Measurements from ENCODE around the gene TCERG1L.

Gene TCERG1L

DNA sequence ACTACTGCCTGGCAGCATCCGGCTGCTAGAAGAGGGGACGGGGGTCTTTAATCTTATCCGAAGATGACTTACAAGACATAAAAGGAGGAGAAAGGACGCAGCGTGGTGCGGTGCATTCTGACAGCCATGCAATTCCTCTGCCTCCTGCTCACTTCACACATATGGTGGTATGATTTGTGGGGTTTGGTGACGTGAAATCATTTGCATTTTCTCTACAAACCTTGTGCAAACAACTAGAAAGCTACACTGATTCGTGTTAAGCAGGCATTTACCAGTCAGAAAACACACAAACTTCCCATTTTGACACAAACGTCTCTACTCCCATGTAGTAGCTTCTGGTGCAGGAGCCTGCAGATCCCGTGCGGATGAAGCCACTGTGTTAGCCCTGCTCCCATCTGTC is 6.8 kb upstream of the TCERG1L start:
- no peak overlapping the region for H3K27ac ChIP-seq

DNA sequence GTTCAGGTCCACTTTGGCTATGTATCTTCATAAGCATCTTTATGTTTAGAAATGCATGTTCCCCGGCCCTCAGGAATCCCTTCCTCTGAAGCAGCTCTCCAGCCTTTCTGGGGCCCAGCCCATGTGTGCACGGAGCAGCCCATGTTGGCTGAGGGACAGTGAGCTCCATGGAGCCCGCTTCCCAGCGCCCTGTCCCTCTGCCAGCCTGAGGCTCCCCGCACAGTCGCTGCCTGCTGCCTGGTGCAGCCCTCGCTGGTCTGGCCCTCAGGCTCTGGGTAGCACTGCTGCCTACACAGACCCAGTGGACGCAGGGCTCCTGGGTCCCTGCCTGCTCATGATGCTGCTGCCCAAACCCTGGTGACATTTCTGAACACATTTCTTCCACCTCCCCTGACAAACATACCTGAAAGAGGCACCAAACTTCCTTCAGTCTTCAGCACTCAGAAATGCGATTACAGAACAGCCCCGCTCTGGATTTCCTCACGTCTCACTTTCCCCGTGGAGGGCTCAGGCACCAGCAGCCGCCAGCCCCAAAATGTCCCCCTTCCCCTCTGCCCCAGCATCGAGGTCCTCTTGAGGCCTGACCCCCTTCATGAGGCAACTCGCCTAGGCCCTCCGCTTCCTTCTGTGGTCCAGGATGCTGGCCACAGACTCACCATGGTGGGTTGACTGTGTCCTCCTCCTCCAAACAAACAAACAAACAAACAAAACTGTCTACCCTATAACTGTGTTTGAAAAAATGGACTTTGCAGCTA is 5.0 kb upstream of the TCERG1L start:
- Histone ChIP-seq H3K27ac (no peak overlapping the region), H3K4me3 (no peak overlapping the region)

More for the DNA sequence above, 6.8 kb upstream of the TCERG1L start:
- no peak overlapping the region for H3K4me3 ChIP-seq

DNA sequence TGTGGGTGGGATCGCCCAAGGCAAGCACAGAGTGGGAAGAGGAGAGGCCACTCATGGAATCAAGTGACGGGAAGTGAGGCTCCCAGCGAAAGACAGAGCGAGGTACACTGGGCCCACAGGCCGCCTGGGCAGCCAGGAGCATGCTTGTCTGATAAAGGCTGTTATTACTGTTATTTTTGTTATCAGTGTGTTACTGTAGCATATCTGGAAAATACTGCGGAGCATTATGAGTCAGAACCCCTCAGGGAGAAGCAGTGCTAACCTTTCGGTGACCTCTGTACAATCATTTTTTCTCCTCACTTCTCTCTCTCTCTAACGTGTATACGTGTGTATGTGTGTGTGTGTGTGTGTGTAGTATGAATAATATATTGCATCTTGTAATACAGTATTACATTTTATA is 3.8 kb upstream of the TCERG1L start:
- no peak overlapping the region for H3K27ac ChIP-seq
- no peak overlapping the region for H3K4me3 ChIP-seq

DNA sequence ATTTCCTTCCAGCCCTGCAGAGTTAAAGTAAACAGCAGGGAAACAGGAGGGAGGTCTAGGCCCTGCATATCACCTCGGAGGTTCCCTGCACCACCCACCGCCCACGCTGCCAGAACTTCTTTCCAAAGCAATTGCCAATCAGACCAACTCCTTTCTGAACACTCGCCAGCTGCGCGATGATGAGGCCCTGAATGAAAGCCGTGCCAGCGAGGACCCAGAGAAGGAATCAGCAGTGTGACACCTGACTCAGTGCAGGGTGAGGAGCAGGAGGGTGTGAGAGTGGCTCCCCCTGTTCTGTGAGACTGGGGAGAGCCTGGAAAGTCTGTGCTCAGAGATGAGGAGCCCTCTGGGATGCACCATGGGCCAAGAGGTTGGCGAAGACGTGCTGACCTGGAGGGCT is 3.3 kb upstream of the TCERG1L start:
- no peak overlapping the region for H3K27ac ChIP-seq
- H3K4me3 ChIP-seq, result no peak overlapping the region

DNA sequence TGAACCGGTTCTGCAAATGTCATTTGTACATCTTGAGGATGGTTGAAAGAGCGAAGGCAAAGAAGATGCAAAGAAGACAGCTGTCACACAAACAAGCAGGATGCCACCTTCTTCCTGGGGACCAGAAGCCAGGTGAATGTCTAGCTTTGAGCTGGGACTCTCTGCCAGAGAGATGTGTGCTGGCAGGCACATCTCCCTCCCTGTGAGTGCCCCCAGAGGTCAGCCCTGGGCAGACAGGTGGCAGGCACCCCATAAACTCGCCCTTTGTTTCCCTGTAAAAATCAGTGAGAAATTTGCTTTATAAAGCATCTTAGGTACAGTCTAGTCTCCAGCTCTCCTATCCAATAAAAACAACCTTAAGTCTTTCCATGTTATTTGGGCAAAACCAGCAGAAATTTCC is 2.6 kb upstream of the TCERG1L start:
- H3K27ac ChIP-seq, result no peak overlapping the region
- H3K4me3 ChIP-seq, result no peak overlapping the region

DNA sequence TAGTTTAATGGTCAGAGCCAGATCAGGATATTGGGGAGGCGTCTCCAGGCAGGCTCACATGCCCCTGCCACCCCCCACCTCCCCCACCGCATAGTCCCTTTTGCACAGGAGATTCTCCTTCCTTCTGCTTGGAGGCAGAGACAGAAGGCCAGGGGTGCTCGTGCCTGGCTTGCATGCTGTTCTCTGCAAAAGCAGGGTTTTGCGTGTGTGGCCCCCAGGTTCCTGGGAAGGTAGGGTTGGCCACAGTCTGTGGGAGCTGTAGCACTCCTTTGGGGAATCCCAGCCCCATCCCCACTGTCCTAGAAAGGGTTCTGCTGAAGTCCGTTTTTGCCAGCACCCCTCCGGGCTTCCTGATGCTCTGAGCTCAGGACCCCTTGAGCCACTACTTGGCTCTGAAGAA is 1.9 kb upstream of the TCERG1L start:
- H3K27ac ChIP-seq, result no peak overlapping the region
- no peak overlapping the region for H3K4me3 ChIP-seq

DNA sequence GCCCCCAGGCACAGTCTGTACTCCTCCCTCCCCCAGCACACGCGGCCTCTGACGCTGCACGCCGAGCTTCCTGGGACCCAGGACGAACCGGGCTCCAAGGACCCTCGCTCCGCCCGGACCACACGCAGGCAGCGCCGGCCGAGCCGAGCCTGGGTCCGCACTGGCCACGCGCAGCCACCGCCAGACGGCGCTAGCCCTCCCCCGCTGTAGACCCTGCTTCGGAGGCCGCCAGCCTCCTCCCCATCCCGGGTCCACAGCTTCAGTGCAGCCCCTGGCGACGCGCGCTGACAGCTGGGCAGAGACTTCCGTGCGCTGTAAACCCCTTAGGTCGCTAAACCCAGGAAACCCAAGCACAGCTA is 936 bp upstream of the TCERG1L start:
- H3K27ac ChIP-seq, result peak overlapping the region in 1 of 21 experiments; percentile 30

DNA sequence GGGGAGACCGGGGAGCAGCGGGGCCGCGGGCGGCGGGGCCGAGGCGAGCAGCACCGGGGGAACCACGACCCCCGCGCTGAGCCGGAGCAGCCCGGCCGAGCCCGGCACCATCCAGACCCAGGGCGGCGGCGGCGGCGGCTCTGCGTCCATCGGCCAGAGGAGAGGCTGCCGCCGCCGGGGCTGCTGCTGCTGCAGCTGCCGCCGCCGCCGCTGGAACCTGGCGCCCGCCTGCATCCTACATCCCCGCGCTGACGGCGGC is 190 bp downstream of the TCERG1L start:
- Histone ChIP-seq H3K4me3 (peak overlapping the region in 4 of 7 experiments; percentile 4 to 38 (median 35)), H3K27ac (no peak overlapping the region)

More for the DNA sequence above, 936 bp upstream of the TCERG1L start:
- H3K4me3 ChIP-seq, result peak overlapping the region in 5 of 7 experiments; percentile 9 to 38 (median 34)

DNA sequence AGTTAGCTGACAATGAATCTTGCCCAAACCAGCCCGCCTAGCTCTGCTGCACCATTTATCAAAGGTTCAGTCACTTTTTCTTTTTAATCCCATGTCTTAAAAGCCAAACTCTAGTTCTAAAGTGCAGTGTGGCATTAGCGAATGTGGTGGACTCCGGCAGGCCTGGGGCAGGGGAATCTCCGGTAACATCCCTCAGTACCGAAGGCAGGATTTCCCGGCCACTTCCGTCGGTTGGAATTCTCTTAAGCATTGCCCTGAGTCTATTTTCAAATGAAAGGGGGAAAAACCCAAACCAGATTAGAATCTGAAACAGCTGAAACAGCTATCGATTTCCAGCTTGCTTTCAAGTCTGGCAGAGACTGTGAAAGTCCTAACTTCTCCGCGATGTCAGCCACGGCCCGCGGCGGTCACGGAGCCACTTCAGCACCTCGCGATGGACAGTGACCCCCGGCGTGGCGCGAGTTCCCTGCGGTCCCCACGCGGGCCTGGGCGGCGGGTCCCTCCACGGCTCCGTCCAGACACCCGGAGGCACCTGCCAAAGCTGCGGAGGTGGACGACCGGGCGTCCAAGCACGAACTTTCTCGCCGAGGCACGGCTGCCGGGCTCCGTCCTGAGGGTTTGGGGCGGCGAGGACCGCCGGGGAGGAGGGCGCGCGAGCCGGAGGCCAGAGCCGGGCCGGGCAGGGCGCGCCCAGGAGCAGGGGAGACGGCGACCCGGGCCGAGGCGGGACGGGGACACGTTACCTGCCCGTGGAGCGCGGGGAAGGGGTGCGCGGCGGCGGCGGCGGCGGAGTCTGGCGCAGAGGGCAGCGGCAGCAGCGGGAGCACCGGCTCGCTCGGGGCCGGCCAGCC is 745 bp downstream of the TCERG1L start:
- Histone ChIP-seq H3K4me3 (peak overlapping the region in 4 of 7 experiments; percentile 4 to 38 (median 35)), H3K27ac (no peak overlapping the region)

DNA sequence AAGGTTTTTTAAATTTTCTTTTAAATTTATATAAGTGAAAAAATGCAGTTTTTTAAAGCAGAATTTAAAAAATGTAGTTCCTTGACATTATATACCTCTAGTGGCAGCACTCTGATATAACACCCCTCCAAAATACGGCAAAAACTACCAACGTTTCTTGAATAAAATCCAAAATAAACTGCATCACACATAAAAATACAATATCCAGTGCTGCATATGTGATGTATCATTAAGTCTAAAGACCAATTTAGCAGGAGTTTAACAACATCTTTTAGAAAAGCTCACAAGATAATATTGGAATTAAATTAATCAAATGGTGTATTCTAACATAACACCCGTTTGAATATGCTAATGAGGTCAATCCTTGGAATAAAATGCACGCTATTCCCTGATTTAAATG is 1.4 kb downstream of the TCERG1L start:
- Histone ChIP-seq H3K27ac (no peak overlapping the region), H3K4me3 (no peak overlapping the region)

DNA sequence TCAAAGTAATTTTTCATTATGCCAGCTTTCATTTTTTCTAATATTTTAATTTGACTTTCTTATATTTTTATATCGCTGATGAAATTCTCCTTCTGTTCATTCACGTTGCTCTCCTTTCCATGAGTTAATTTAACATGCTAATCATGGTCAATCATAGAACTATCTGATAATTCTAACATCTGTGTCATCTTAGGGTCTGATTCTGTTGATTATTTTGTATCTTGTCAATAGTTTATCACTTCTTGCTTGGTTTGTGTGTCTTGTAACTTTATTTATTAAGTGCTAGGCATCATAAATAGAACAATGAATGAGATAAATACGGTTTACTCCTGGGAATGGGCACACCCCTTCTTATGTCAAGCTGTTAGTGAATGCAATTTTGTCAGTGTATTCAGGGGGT is 11.0 kb downstream of the TCERG1L start:
- no peak overlapping the region for H3K4me3 ChIP-seq
- H3K27ac ChIP-seq, result no peak overlapping the region

DNA sequence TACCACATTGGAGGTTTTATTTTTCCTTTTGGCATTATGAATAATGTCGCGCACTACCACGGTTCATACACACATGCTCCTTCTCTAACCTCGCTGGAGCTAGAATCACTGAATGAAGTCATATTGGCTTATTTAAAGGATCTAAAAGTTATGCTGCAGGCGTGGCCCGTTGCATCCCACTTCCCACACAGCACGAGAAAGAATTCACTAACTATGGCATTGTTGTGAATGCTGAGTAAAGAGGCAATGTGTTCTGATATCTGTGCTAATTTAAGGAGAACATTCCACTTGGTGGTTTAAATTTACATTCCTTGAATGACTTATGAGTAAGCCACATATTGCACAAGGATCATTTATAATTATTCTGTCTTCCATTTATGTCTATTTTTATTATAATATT is 20.7 kb downstream of the TCERG1L start:
- no peak overlapping the region for H3K4me3 ChIP-seq
- no peak overlapping the region for H3K27ac ChIP-seq

DNA sequence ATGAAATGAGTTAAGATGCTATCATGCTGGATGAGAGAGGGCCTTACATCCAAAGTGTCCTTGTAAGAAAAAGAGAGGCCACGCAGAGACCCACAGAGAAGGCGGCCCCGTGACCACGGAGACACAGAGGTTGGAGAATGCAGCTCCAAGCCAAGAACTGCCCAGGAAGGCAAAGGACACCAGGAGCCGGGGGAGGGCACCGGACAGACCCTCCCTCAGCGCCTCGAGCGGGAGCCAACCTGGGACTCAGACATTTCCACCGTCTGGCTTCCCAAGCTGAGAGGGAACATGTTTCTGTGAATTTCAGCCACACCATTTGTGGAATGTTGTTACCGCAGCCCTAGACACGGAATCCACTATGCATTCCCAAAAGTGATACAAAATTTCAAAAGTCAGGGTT is 22.9 kb downstream of the TCERG1L start:
- Histone ChIP-seq H3K4me3 (no peak overlapping the region), H3K27ac (no peak overlapping the region)

DNA sequence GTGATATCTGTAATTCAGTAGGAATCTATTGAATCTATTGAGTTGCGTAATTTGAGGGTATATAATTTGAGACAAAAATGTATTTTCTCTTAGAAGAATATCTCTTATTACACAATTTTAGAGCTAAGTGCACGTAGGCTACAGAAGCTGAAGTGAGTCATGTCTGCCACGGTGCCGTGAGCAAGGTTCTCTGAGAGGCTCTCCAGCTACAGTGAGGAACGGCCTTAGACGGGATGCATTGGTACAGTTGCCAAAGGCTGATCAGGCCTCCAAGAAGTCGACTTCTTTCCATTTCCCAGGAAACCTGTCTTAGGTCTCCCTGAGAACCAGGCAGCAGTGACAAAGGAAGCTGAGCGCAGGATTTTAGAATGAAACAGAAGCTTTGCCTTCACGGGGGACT is 28.6 kb downstream of the TCERG1L start:
- H3K4me3 ChIP-seq, result no peak overlapping the region
- no peak overlapping the region for H3K27ac ChIP-seq

DNA sequence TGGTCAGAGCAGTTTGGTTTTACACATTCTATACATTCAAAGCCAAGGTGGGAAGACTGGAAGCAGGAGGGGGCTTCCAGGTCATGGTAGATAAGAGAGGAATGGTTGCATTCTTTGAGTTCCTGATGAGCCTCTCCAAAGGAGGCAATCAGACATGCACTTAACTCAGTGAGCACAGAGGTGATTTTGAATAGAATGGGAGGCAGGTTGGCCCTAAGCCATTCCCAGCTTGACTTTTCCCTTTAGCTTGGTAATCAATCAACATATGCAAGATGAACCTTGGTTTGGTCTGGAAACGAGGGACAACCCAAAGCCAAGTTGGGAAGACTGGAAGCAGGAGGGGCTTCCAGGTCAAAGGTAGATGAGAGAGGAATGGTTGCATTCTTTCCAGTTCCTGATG is 31.4 kb downstream of the TCERG1L start:
- Histone ChIP-seq H3K27ac (no peak overlapping the region), H3K4me3 (no peak overlapping the region)

DNA sequence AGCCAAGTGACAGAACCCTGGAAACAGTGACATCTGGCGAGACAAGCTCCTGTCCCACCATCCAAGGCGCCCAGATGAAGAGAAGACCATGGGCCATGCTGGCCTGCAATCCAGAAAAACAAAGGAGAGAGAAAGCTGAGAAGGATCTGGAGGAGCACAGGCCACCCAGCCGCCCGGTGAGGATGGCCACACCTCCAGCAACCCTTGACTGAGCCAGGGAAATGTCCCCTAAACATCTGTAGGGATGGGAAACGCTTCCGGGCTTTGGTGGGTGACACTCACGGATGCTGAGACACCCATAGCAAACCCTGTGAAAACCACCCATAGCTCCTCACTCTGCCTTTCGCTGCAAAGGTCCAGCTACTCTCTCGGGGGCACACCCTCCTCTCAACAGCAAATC is 32.0 kb downstream of the TCERG1L start:
- no peak overlapping the region for H3K27ac ChIP-seq
- no peak overlapping the region for H3K4me3 ChIP-seq

DNA sequence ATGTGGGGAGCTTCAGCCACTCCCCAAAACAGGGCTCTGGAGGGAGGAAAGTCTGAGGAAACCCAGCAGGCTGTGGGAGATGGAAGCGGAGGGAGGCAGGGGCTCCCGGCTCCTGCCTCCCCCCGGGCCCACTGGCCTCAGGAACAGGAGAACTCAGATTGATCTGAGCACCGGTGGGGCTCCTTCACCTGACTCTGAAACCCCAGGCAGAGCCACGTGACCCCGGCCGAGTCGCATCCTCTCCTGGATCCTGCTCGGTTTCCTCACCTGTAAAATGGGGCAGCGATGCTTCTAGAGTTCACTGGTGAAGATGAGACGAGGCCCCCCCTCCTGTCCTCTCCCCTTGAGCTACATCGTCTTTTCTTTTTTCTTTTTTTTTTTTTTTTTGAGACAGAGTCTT is 33.6 kb downstream of the TCERG1L start:
- Histone ChIP-seq H3K4me3 (no peak overlapping the region), H3K27ac (no peak overlapping the region)

DNA sequence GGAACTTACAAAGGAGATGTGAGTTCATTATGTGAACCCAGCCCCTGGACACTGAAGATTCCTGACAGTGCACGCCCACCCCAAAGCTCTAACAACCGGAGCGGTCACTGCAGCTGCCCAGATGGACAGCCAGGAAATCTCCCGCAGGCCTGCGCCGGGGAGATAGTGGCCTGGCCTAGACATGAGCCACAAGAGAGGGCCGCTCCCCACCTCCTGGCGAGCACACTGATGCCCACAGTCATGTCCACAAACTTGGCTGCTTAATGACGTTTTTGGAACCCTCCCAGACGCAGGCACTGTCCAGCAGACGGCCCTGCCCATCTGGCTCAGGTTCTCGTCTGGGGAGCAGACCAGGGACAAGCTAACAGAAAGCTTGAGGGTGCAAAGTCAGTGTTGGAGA is 34.2 kb downstream of the TCERG1L start:
- Histone ChIP-seq H3K27ac (no peak overlapping the region), H3K4me3 (no peak overlapping the region)

DNA sequence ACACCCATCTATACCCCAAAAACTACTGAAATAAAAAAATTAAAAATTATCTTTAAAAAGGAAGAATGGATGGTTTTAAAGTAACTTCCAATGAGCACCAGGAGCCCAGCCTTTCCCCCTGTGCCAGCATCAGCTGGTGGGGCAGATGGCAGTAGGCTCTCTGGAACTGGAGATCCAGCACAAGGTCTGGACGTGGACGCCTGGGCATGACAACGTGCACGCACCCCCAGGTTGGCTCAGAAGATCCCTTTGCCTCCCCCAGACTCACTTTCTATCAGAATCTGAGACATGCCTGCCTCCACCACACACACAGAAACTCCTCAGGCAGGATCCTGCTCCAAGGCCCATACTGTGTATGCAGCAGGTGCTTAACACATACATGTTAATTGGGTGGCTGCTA is 35.8 kb downstream of the TCERG1L start:
- Histone ChIP-seq H3K4me3 (no peak overlapping the region), H3K27ac (no peak overlapping the region)

DNA sequence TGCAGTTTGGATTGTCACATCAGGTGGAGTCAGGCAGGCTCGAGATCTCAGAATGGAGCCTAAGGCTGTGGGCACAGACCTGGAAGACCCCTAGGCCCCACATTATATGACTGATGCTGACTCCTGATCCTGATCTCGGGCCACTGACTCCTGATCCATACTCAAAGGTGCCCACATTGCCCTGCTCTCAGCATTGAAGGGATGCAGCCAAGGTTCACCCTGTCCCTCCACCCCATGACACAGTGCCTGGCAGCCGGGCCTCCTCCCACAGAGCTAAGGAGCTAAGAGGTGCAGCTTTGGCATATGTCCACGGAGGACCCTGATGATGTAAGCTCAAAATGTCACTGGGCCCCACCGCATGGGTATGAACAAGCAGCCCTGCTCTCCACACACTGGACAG is 36.6 kb downstream of the TCERG1L start:
- no peak overlapping the region for H3K4me3 ChIP-seq

DNA sequence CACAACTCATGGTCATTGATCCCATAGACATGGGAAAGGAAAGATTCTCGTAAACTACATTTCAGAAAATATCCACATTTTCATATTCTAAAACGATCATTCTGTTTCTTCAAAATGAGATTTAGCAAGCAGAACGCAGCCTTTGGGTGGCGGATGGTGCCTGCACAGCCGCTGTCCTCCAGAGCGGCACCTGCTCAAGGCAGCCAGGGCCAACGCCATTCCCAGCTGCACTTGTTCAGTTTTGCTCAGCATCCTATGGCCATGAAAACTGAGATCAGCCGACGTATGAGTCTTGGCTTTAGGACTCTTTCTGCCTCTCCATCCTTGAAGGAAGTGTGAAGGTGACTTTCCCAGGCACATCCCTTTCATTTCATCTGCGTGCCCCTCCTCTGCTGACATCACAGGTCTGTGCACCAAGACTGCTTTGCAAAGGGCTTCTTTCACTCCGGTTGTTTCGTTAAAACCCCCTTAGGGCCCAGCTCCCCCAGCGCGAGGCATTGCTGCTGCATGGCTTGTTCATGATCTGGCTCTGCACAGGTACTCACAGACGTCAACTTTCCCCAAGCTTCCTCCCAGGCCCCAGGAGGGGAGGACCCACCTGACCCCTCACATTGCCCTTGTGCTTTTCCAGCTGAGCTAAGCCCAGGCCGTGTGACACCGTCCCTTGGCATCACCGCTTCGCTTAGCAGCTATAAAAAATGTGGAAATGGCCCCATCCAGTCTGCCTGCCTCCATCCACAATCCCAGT is 37.2 kb downstream of the TCERG1L start:
- Histone ChIP-seq H3K4me3 (no peak overlapping the region), H3K27ac (no peak overlapping the region)

More for the DNA sequence above, 36.6 kb downstream of the TCERG1L start:
- H3K27ac ChIP-seq, result no peak overlapping the region

All from skin epidermis (tissue), 12 donors.